WERI-Rb-1 (cell line): Measurements from ENCODE around the gene OR51E2.

Source experiments
- DNase-seq: peaks from one replicate; pipeline ENCODE4 v3.0.0-alpha.2; 2020
- H3K27ac ChIP-seq: fragments of 250-450 bp; sonication (Bioruptor Pico); 2 replicates; pipeline ENCODE4 v1.5.1; 2020; ENCODE audit warnings: mild to moderate bottlenecking, moderate library complexity
- H3K27me3 ChIP-seq: fragments of 250-450 bp; sonication (Bioruptor Pico); 2 replicates; pipeline ENCODE4 v1.5.1; 2021; ENCODE audit warnings: mild to moderate bottlenecking, low read depth, moderate library complexity; ENCODE audit not compliant: insufficient read depth, severe bottlenecking
- H3K36me3 ChIP-seq: fragments of 250-450 bp; sonication (Bioruptor Pico); 2 replicates; pipeline ENCODE4 v1.5.1; 2020; ENCODE audit warnings: mild to moderate bottlenecking, moderate library complexity
- H3K4me3 ChIP-seq: 2 replicates; pipeline ENCODE4 v1.5.1; 2011; ENCODE audit warnings: low read depth, mild to moderate bottlenecking, control low read depth, low read length
- H3K9me3 ChIP-seq: fragments of 250-450 bp; sonication (Bioruptor Pico); 2 replicates; pipeline ENCODE4 v1.5.1; 2021; ENCODE audit warnings: mild to moderate bottlenecking, moderate library complexity; ENCODE audit not compliant: severe bottlenecking
- TF ChIP-seq, protein P1 (sequence below): IDR thresholded peaks from 2 replicates; pipeline ENCODE4 v1.5.1; 2011; ENCODE audit warnings: low read depth, mild to moderate bottlenecking, control low read depth, inconsistent platforms, low read length

Gene OR51E2

DNA sequence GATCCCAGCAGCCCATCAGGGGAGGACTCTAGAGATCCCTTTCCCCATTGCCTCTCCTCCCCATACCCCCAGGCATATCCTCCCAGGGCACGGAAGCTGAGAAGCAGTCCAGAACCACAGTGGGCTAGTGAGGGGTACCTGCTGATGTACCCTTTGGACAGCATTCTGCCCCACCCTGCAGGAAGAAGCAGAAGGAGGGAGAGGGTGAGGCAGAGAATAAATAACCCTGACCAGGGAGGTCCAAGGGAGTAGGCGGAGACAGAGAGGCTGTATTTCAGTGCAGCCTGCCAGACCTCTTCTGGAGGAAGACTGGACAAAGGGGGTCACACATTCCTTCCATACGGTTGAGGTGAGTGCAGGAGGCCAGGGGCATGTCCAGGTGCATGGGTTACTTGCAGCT lies 54.0 kb downstream of the OR51E2 start, which contains the start of gene OR51E1:
OR51E1 (plus strand) TSS at position 301 of the 400 bp plus-strand sequence. CDS start 8,545 bp downstream, outside the sequence.
- Histone ChIP-seq H3K27me3 (peaks cover 77% of the 10 kb centered on the region), H3K4me3 (no peak within 1 kb of the TSS), H3K27ac (no peak within 1 kb of the TSS), H3K9me3 (no peaks in the 10 kb centered on the region), H3K36me3 (no peaks in the 10 kb centered on the region)
- TF ChIP-seq, protein P1, sequence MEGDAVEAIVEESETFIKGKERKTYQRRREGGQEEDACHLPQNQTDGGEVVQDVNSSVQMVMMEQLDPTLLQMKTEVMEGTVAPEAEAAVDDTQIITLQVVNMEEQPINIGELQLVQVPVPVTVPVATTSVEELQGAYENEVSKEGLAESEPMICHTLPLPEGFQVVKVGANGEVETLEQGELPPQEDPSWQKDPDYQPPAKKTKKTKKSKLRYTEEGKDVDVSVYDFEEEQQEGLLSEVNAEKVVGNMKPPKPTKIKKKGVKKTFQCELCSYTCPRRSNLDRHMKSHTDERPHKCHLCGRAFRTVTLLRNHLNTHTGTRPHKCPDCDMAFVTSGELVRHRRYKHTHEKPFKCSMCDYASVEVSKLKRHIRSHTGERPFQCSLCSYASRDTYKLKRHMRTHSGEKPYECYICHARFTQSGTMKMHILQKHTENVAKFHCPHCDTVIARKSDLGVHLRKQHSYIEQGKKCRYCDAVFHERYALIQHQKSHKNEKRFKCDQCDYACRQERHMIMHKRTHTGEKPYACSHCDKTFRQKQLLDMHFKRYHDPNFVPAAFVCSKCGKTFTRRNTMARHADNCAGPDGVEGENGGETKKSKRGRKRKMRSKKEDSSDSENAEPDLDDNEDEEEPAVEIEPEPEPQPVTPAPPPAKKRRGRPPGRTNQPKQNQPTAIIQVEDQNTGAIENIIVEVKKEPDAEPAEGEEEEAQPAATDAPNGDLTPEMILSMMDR, result no peak
- DNase-seq, result no peak

DNA sequence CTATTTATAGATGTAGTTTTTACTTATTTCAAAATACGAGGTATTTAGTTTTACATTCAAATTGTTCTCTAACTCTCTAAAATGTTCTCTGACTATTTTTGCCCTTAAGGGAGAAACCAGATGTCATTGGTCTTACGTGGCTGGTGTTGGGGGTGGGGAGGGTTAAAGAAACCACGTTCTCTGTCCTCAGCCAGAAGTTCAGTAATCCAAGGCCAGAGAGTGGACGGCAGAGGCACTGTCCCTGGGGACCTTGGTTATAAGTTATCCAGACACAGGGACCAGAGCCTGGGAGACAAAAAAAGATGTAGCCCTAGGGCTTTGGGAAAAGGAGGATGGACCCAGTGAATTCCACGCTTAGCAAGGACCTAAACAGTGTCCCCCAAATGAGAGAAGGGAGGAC lies 54.6 kb downstream of the OR51E2 start:
- no peak overlapping the region for H3K27ac ChIP-seq
- H3K4me3 ChIP-seq, result no peak overlapping the region
- H3K9me3 ChIP-seq, result no peaks in the 10 kb centered on the region
- TF ChIP-seq, protein P1, result no peak
- H3K27me3 ChIP-seq, result peaks cover 79% of the 10 kb centered on the region
- DNase-seq, result no peak
- H3K36me3 ChIP-seq, result no peaks in the 10 kb centered on the region

DNA sequence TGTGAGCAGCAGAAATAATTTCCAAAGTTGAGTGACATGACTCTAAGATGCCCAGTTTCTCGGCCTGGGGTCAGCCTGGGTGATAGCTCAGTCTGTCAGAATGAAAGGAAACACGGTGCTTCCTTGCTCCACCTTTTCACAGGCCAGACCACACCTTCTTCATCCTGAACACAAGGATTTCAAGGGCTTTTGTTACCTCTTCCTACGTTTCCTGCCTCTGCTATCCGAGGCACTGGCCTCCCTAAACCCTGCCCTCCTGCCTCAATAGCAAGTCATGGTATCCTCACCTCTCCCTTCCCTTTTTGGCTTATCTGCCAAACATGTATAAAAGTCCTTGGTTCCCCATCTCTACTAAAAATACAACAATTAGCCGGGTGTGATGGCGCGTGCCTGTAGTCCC lies 55.6 kb downstream of the OR51E2 start:
- no peak overlapping the region for H3K27ac ChIP-seq
- no peak overlapping the region for H3K4me3 ChIP-seq
- no peaks in the 10 kb centered on the region for H3K36me3 ChIP-seq
- H3K27me3 ChIP-seq, result peaks cover 86% of the 10 kb centered on the region
- TF ChIP-seq, protein P1, result no peak
- H3K9me3 ChIP-seq, result no peaks in the 10 kb centered on the region
- DNase-seq, result no peak

DNA sequence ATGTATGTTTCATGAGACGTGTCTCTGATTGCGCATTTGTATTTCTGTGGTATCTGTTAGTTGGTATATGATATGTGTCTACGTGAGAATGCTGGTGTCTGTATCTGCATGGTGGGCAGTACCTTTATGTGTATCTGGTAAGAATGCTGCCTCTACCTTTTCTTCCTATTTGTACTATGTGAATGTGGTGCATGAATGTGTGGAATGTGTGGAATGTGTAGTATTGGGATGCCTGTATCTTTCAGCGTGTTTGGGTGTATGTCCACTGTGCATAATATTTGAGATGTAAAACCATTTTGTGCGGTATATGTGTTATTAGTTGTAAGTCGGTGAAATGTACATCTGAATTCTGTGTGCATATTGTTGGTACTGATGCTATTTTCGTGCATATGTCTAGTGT lies 56.2 kb downstream of the OR51E2 start:
- Histone ChIP-seq H3K36me3 (no peaks in the 10 kb centered on the region), H3K4me3 (no peak overlapping the region), H3K9me3 (no peaks in the 10 kb centered on the region), H3K27me3 (peaks cover 89% of the 10 kb centered on the region), H3K27ac (no peak overlapping the region)
- no peak for DNase-seq
- TF ChIP-seq, protein P1, result no peak

DNA sequence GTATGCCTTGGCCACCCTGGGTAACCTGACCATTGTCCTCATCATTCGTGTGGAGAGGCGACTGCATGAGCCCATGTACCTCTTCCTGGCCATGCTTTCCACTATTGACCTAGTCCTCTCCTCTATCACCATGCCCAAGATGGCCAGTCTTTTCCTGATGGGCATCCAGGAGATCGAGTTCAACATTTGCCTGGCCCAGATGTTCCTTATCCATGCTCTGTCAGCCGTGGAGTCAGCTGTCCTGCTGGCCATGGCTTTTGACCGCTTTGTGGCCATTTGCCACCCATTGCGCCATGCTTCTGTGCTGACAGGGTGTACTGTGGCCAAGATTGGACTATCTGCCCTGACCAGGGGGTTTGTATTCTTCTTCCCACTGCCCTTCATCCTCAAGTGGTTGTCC lies 57.7 kb downstream of the OR51E2 start:
- H3K27me3 ChIP-seq, result peaks cover 93% of the 10 kb centered on the region
- H3K27ac ChIP-seq, result no peak overlapping the region
- H3K9me3 ChIP-seq, result no peaks in the 10 kb centered on the region
- no peak overlapping the region for H3K4me3 ChIP-seq
- TF ChIP-seq, protein P1, result no peak
- DNase-seq, result no peak
- H3K36me3 ChIP-seq, result no peaks in the 10 kb centered on the region

DNA sequence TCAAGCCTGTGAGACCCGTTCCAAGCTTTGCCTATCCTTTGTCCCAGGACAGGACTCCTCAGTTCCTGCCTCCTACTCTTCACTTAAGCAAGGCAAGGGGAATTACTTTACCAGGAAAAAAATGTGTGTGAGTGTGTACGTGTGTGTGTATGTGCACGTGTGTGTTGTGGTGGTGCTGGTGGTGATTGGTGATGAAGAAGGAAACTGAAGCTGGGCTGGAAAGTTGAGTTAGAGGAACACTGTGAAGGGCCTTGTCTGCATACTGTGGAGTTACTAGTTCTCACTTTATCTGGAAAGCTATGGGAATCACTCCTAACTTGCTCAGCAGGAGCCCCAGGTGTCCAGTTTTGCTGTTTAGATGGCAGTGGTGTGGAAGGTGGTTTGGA lies 60.0 kb downstream of the OR51E2 start:
- Histone ChIP-seq H3K36me3 (no peaks in the 10 kb centered on the region), H3K27ac (no peak overlapping the region), H3K4me3 (no peak overlapping the region), H3K9me3 (no peaks in the 10 kb centered on the region), H3K27me3 (peaks cover 80% of the 10 kb centered on the region)
- TF ChIP-seq, protein P1, result no peak
- DNase-seq, result no peak
